PC-3 (cell line): ENCODE measurements around the gene TTC29. TPM values are rescaled to one million over a fixed set of nuclear protein-coding genes. Genes with fewer than 3 reads are reported as not detected.

Experiments used
- ATAC-seq: fragments of 200-7000 bp; cut with Tn5 transposase; 2 replicates; pipeline ENCODE4 v1.9.1; 2020; ENCODE audit warnings: mild to moderate bottlenecking, moderate library complexity
- BruUV-seq: library from RNA; stranded (reverse); fragments of 400-500 nt; replicated peaks from 2 replicates; lab custom pipeline; 2021; lab: Mats Ljungman, UMichigan
- CTCF ChIA-PET: fragments of 300-600 bp; sonication (Branson Sonifier 250); formaldehyde crosslinking; loops from one replicate; lab custom pipeline; 2022; ENCODE audit warnings: antibody characterized with exemption; lab: Charles Lee
- POLR2A ChIA-PET: fragments of 300-600 bp; sonication (Branson Sonifier 250); formaldehyde crosslinking; loops from one replicate; lab custom pipeline; 2022; ENCODE audit warnings: antibody characterized with exemption; ENCODE audit not compliant: unreplicated experiment; lab: Charles Lee
- DNase-seq: peaks from one replicate; pipeline ENCODE4 v3.0.0-alpha.2; 2015
- H2AFZ ChIP-seq: fragments of 300-600 bp; sonication (generic); 2 replicates; pipeline ENCODE4 v1.6.0; 2016; ENCODE audit warnings: antibody characterized with exemption, low read length
- H3F3A ChIP-seq: fragments of 300-600 bp; sonication (generic); one replicate; pipeline ENCODE4 v1.6.0; 2017; ENCODE audit warnings: antibody characterized with exemption, low read length, control low read depth, mild to moderate bottlenecking; ENCODE audit not compliant: unreplicated experiment
- H3K27ac ChIP-seq: fragments of 300-600 bp; sonication (generic); 2 replicates; pipeline ENCODE4 v1.5.1; 2016; ENCODE audit warnings: mild to moderate bottlenecking, low read length
- H3K27me3 ChIP-seq: fragments of 300-600 bp; sonication (generic); 2 replicates; pipeline ENCODE4 v1.6.1; 2016; ENCODE audit warnings: low read length, mixed read lengths
- H3K36me3 ChIP-seq: fragments of 300-600 bp; sonication (generic); 2 replicates; pipeline ENCODE4 v1.6.1; 2016; ENCODE audit warnings: low read depth, mixed run types, low read length, mixed read lengths
- H3K4me1 ChIP-seq: fragments of 300-600 bp; sonication (generic); 2 replicates; pipeline ENCODE4 v1.5.1; 2016; ENCODE audit warnings: low read length; ENCODE audit not compliant: insufficient read depth
- H3K4me2 ChIP-seq: fragments of 300-600 bp; sonication (generic); 2 replicates; pipeline ENCODE4 v1.6.0; 2016; ENCODE audit warnings: low read length
- H3K4me3 ChIP-seq: fragments of 300-600 bp; sonication (generic); 2 replicates; pipeline ENCODE4 v1.5.1; 2016; ENCODE audit warnings: mild to moderate bottlenecking, low read length, mixed read lengths
- H3K79me2 ChIP-seq: fragments of 300-600 bp; sonication (generic); 2 replicates; pipeline ENCODE4 v1.6.1; 2017; ENCODE audit warnings: low read length, mixed read lengths
- H3K9ac ChIP-seq: fragments of 300-600 bp; sonication (generic); 2 replicates; pipeline ENCODE4 v1.6.0; 2016; ENCODE audit warnings: mild to moderate bottlenecking, low read length
- H3K9me2 ChIP-seq: fragments of 300-600 bp; sonication (generic); replicated peaks from 2 replicates; pipeline ENCODE4 v1.6.1; 2016; ENCODE audit warnings: mixed run types, low read length, mixed read lengths
- H3K9me3 ChIP-seq: fragments of 300-600 bp; sonication (generic); 2 replicates; pipeline ENCODE4 v1.6.1; 2016; ENCODE audit warnings: low read length, mixed read lengths
- H4K20me1 ChIP-seq: fragments of 300-600 bp; sonication (generic); 2 replicates; pipeline ENCODE4 v1.6.1; 2016; ENCODE audit warnings: low read length, mixed read lengths
- CTCF ChIP-seq: fragments of 300-600 bp; sonication (generic); conservative IDR thresholded peaks from 2 replicates; pipeline ENCODE4 v1.5.1; 2017; ENCODE audit warnings: antibody characterized with exemption, low read depth, mild to moderate bottlenecking, low read length
- EZH2 ChIP-seq: fragments of 300-600 bp; sonication (generic); IDR thresholded peaks from one replicate; pipeline ENCODE4 v1.6.1; 2017; ENCODE audit warnings: antibody characterized with exemption, mild to moderate bottlenecking, low read length; ENCODE audit not compliant: unreplicated experiment
- EZH2phosphoT487 ChIP-seq: fragments of 300-600 bp; sonication (generic); IDR thresholded peaks from 2 replicates; pipeline ENCODE4 v1.6.1; 2018; ENCODE audit warnings: mild to moderate bottlenecking, antibody characterized with exemption, low read length, borderline replicate concordance
- intact Hi-C: fragments of 100-400 bp; cut with micrococcal nuclease; formaldehyde crosslinking; loops from 2 replicates; pipeline ENCODE4 v1.9.0; 2023
- total RNA-seq: library from RNA; depleted of rRNA; stranded (reverse); fragments of >200 nt; gene quantifications from 2 replicates; pipeline ENCODE4 v1.2.3, GENCODE V29; 2014

Gene TTC29
- total RNA-seq, 1 experiment from 2014 or later = not detected

DNA sequence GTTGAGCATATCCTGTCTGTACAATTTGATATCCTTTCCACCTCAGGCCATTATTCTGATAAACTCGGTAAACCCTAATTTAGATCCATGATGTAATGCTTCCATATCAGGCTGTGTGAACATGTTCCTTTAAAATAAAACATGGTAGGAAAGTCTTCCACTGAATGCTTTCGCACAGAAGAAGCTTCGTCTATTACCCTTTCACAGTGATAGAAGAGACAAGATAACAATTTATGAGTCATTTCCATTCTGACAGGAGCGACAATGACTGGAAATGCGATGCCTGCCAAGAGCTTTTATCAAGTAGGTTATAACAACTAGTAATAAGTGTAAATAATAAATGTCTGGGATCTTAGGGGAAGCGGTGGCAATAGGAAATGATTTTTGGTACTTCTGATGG lies 98.8 kb downstream of the TTC29 start:
- Histone ChIP-seq H3K4me1 (no peaks in the 10 kb centered on the region), H3K27ac (no peak overlapping the region), H3K79me2 (no peaks in the 10 kb centered on the region), H3K4me3 (no peak overlapping the region), H2AFZ (no peak overlapping the region), H3F3A (no peaks in the 10 kb centered on the region), H3K4me2 (no peak overlapping the region), H3K9me3 (no peaks in the 10 kb centered on the region), H3K9ac (no peak overlapping the region), H3K36me3 (no peaks in the 10 kb centered on the region), H3K9me2 (no peaks in the 10 kb centered on the region), H4K20me1 (no peaks in the 10 kb centered on the region), H3K27me3 (peaks cover 49% of the 10 kb centered on the region; the same call in 1 of the 2 replicates)
- TF ChIP-seq EZH2phosphoT487 (no peak), EZH2 (no peak), CTCF (no peak)
- intact Hi-C loops = no loop called here
- DNase-seq (no peak), ATAC-seq (no peak)
- no TSS peak for BruUV-seq
- POLR2A ChIA-PET = no interaction called here
- CTCF ChIA-PET = no interaction called here

DNA sequence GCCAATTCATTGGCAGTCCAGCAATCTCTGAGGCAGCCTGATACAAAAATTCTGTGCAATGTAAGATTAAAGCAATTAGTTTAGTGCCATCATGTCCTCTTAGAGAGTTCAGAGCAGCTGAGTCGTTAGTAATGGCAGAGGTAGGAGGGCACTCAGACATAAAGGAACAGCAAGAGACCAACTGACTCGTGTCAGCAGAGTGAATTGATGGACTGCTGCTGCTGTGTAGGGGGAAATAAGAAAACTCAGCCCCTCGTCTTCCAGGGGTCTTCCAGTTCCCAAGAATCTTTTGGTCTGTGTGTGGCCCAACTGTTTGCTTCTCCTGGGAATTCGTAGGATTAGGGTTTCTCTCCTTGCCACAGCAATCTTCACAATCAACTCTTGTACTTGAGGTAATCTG lies 100.9 kb downstream of the TTC29 start:
- Histone ChIP-seq H3K4me3 (no peak overlapping the region), H3K9me2 (no peaks in the 10 kb centered on the region), H3K27me3 (peaks cover 67% of the 10 kb centered on the region), H3K79me2 (no peaks in the 10 kb centered on the region), H3K4me1 (no peaks in the 10 kb centered on the region), H3K27ac (no peak overlapping the region), H3F3A (no peaks in the 10 kb centered on the region), H3K9ac (no peak overlapping the region), H2AFZ (no peak overlapping the region), H3K9me3 (no peaks in the 10 kb centered on the region), H4K20me1 (no peaks in the 10 kb centered on the region), H3K36me3 (no peaks in the 10 kb centered on the region), H3K4me2 (no peak overlapping the region)
- TF ChIP-seq EZH2phosphoT487 = no peak
- TF ChIP-seq CTCF = no peak
- TF ChIP-seq EZH2 = no peak
- ChIA-PET CTCF (no interaction called here), POLR2A (no interaction called here)
- DNase-seq (no peak), ATAC-seq (no peak)
- intact Hi-C loops = no loop called here
- no TSS peak for BruUV-seq

GRCh38 chr4:146842876-146843275 lies 102.8 kb downstream of the TTC29 start:
- TF ChIP-seq EZH2phosphoT487 (no peak), EZH2 (no peak), CTCF (no peak)
- H3K9ac ChIP-seq = no peak overlapping the region
- H3K36me3 ChIP-seq = no peaks in the 10 kb centered on the region
- H4K20me1 ChIP-seq = no peaks in the 10 kb centered on the region
- H3K4me2 ChIP-seq = no peak overlapping the region
- H3K27ac ChIP-seq = no peak overlapping the region
- no peaks in the 10 kb centered on the region for H3F3A ChIP-seq
- no peaks in the 10 kb centered on the region for H3K9me2 ChIP-seq
- ChIA-PET CTCF (no interaction called here), POLR2A (no interaction called here)
- no peaks in the 10 kb centered on the region for H3K79me2 ChIP-seq
- no peak for ATAC-seq
- no peak overlapping the region for H3K4me3 ChIP-seq
- no peaks in the 10 kb centered on the region for H3K4me1 ChIP-seq
- H3K9me3 ChIP-seq = no peaks in the 10 kb centered on the region
- no peak overlapping the region for H2AFZ ChIP-seq
- no TSS peak for BruUV-seq
- DNase-seq = no peak
- intact Hi-C loops = no loop called here
- H3K27me3 ChIP-seq = peaks cover 67% of the 10 kb centered on the region
